Measurements from ENCODE around the gene PPARG. TPM values are rescaled to one million over a fixed set of nuclear protein-coding genes. Genes with fewer than 3 reads are reported as not detected.
A peak's percentile ranks its signal among the peaks of the same experiment; 100 is the strongest.

The PPARG gene
- total RNA-seq, 3 donors from 2014 or later = 0.47 to 1.8 (median 0.83) TPM

- H3K36me3 Mint-ChIP-seq (ENCODE audit: insufficient read depth) = no peaks in the 10 kb centered on the region
- ATAC-seq (peak in 1 of 2 donors; percentile 34), DNase-seq (no peak)
- H3K27me3 Mint-ChIP-seq (ENCODE audit: low read depth) = peaks cover 6% of the 10 kb centered on the region
- no peak overlapping the region for H3K4me3 Mint-ChIP-seq
- H3K9me3 Mint-ChIP-seq = no peaks in the 10 kb centered on the region
- peaks cover 7% of the 10 kb centered on the region for H3K4me1 Mint-ChIP-seq (ENCODE audit: low read depth)
Observed at GRCh38 chr3:12401208-12401607, 112.3 kb downstream of the PPARG start.

GRCh38 chr3:12405432-12406272 lies 116.8 kb downstream of the PPARG start:
- DNase-seq (no peak), ATAC-seq (no peak)
- H3K4me1 Mint-ChIP-seq (ENCODE audit: low read depth) = peaks cover 4% of the 10 kb centered on the region
- H3K27me3 Mint-ChIP-seq (ENCODE audit: low read depth) = no peaks in the 10 kb centered on the region
- H3K36me3 Mint-ChIP-seq (ENCODE audit: insufficient read depth) = no peaks in the 10 kb centered on the region
- no peak overlapping the region for H3K4me3 Mint-ChIP-seq
- H3K9me3 Mint-ChIP-seq = no peaks in the 10 kb centered on the region

GRCh38 chr3:12408984-12409683 lies 120.3 kb downstream of the PPARG start:
- peaks cover 3% of the 10 kb centered on the region for H3K27me3 Mint-ChIP-seq (ENCODE audit: low read depth)
- no peak for ATAC-seq
- DNase-seq = no peak
- no peaks in the 10 kb centered on the region for H3K4me1 Mint-ChIP-seq (ENCODE audit: low read depth)
- H3K9me3 Mint-ChIP-seq = no peaks in the 10 kb centered on the region
- no peak overlapping the region for H3K4me3 Mint-ChIP-seq
- H3K36me3 Mint-ChIP-seq (ENCODE audit: insufficient read depth) = no peaks in the 10 kb centered on the region

GRCh38 chr3:12409684-12410596 lies 121.1 kb downstream of the PPARG start:
- ATAC-seq = no peak
- Mint-ChIP-seq H3K4me1 (ENCODE audit: low read depth) (no peaks in the 10 kb centered on the region), H3K4me3 (no peak overlapping the region), H3K9me3 (no peaks in the 10 kb centered on the region), H3K36me3 (ENCODE audit: insufficient read depth) (no peaks in the 10 kb centered on the region), H3K27me3 (ENCODE audit: low read depth) (peaks cover 3% of the 10 kb centered on the region)
- no peak for DNase-seq

- peaks cover 3% of the 10 kb centered on the region for H3K27me3 Mint-ChIP-seq (ENCODE audit: low read depth)
- no peaks in the 10 kb centered on the region for H3K4me1 Mint-ChIP-seq (ENCODE audit: low read depth)
- ATAC-seq = no peak
Observed at GRCh38 chr3:12413721-12414255, 124.9 kb downstream of the PPARG start.

GRCh38 chr3:12415014-12415680 lies 126.3 kb downstream of the PPARG start:
- H3K4me3 Mint-ChIP-seq = no peak overlapping the region
- no peak for DNase-seq
- H3K27me3 Mint-ChIP-seq (ENCODE audit: low read depth) = peaks cover 3% of the 10 kb centered on the region
- peak in 1 of 2 donors; percentile 40 for ATAC-seq
- H3K9me3 Mint-ChIP-seq = no peaks in the 10 kb centered on the region
- no peaks in the 10 kb centered on the region for H3K36me3 Mint-ChIP-seq (ENCODE audit: insufficient read depth)
- H3K4me1 Mint-ChIP-seq (ENCODE audit: low read depth) = peaks cover under 1% of the 10 kb centered on the region

More at GRCh38 chr3:12413721-12414255, 124.9 kb downstream of the PPARG start:
- H3K4me3 Mint-ChIP-seq = no peak overlapping the region
- H3K36me3 Mint-ChIP-seq (ENCODE audit: insufficient read depth) = no peaks in the 10 kb centered on the region
- DNase-seq = no peak
- no peaks in the 10 kb centered on the region for H3K9me3 Mint-ChIP-seq

GRCh38 chr3:12416731-12417130 lies 127.9 kb downstream of the PPARG start:
- peaks cover 3% of the 10 kb centered on the region for H3K27me3 Mint-ChIP-seq (ENCODE audit: low read depth)
- H3K36me3 Mint-ChIP-seq (ENCODE audit: insufficient read depth) = no peaks in the 10 kb centered on the region
- DNase-seq = no peak
- peaks cover 6% of the 10 kb centered on the region for H3K4me1 Mint-ChIP-seq (ENCODE audit: low read depth)
- no peak for ATAC-seq
- H3K4me3 Mint-ChIP-seq = no peak overlapping the region
- no peaks in the 10 kb centered on the region for H3K9me3 Mint-ChIP-seq

GRCh38 chr3:12420393-12420792 lies 131.5 kb downstream of the PPARG start:
- Mint-ChIP-seq H3K4me3 (no peak overlapping the region), H3K4me1 (ENCODE audit: low read depth) (peaks cover 18% of the 10 kb centered on the region), H3K9me3 (no peaks in the 10 kb centered on the region), H3K27me3 (ENCODE audit: low read depth) (peaks cover 10% of the 10 kb centered on the region), H3K36me3 (ENCODE audit: insufficient read depth) (no peaks in the 10 kb centered on the region)
- no peak for DNase-seq
- peak; percentile 36 to 59 for ATAC-seq

GRCh38 chr3:12421132-12421531 lies 132.3 kb downstream of the PPARG start:
- H3K4me1 Mint-ChIP-seq (ENCODE audit: low read depth) = peaks cover 20% of the 10 kb centered on the region
- no peak for DNase-seq

GRCh38 chr3:12423131-12423530 lies 134.3 kb downstream of the PPARG start:
- no peak for ATAC-seq
- Mint-ChIP-seq H3K4me3 (no peak overlapping the region), H3K36me3 (ENCODE audit: insufficient read depth) (no peaks in the 10 kb centered on the region), H3K4me1 (ENCODE audit: low read depth) (peaks cover 20% of the 10 kb centered on the region), H3K27me3 (ENCODE audit: low read depth) (peaks cover 15% of the 10 kb centered on the region), H3K9me3 (no peaks in the 10 kb centered on the region)
- no peak for DNase-seq

More at GRCh38 chr3:12421132-12421531, 132.3 kb downstream of the PPARG start:
- no peaks in the 10 kb centered on the region for H3K36me3 Mint-ChIP-seq (ENCODE audit: insufficient read depth)
- ATAC-seq = no peak
- no peaks in the 10 kb centered on the region for H3K9me3 Mint-ChIP-seq
- peaks cover 15% of the 10 kb centered on the region for H3K27me3 Mint-ChIP-seq (ENCODE audit: low read depth)
- H3K4me3 Mint-ChIP-seq = no peak overlapping the region

- no peak overlapping the region for H3K4me3 Mint-ChIP-seq
- no peaks in the 10 kb centered on the region for H3K36me3 Mint-ChIP-seq (ENCODE audit: insufficient read depth)
- DNase-seq (no peak), ATAC-seq (peak; percentile 66 to 68)
- peaks cover 20% of the 10 kb centered on the region for H3K4me1 Mint-ChIP-seq (ENCODE audit: low read depth)
- peaks cover 15% of the 10 kb centered on the region for H3K27me3 Mint-ChIP-seq (ENCODE audit: low read depth)
- no peaks in the 10 kb centered on the region for H3K9me3 Mint-ChIP-seq
Observed at GRCh38 chr3:12423918-12424630, 135.2 kb downstream of the PPARG start.

GRCh38 chr3:12424635-12425319 lies 135.9 kb downstream of the PPARG start:
- Mint-ChIP-seq H3K4me3 (no peak overlapping the region), H3K4me1 (ENCODE audit: low read depth) (peaks cover 20% of the 10 kb centered on the region), H3K9me3 (no peaks in the 10 kb centered on the region), H3K36me3 (ENCODE audit: insufficient read depth) (no peaks in the 10 kb centered on the region), H3K27me3 (ENCODE audit: low read depth) (peaks cover 15% of the 10 kb centered on the region)
- DNase-seq (no peak), ATAC-seq (no peak)

Data from activated T-cell treated with anti-CD3 and anti-CD28 coated beads, Interleukin-2, amount 50 U/mL, for 4 hours (primary cell).